T-helper 2 cell treated with Interferon-gamma antibody and Interleukin-4, amounts not matched to agents 5 μg/mL and 100 μg/mL, for 36 hours (primary cell): ENCODE data around the gene KCNK1.
"Not testable (repeated sequence)": the region's sequence is repeated elsewhere in the genome, so short reads cannot be mapped to it uniquely, and the experiment has no call there.

Experiments
- DNase-seq: peaks from one replicate; pipeline ENCODE4 v3.0.0; 2021; ENCODE audit warnings: low spot score
- H3K27ac Mint-ChIP-seq: one replicate; pipeline ENCODE4 v1.8.0; 2021; ENCODE audit warnings: mild to moderate bottlenecking, mixed read lengths
- H3K27me3 Mint-ChIP-seq: one replicate; pipeline ENCODE4 v1.8.0; 2021; ENCODE audit warnings: low read depth, mixed read lengths
- H3K36me3 Mint-ChIP-seq: one replicate; pipeline ENCODE4 v1.8.0; 2021; ENCODE audit warnings: low read depth, mixed read lengths
- H3K4me1 Mint-ChIP-seq: one replicate; pipeline ENCODE4 v1.8.0; 2021; ENCODE audit warnings: low read depth, mixed read lengths
- H3K4me3 Mint-ChIP-seq: one replicate; pipeline ENCODE4 v1.8.0; 2022; ENCODE audit warnings: mild to moderate bottlenecking, moderate library complexity, mixed read lengths
- H3K9me3 Mint-ChIP-seq: one replicate; pipeline ENCODE4 v1.8.0; 2021; ENCODE audit warnings: mixed read lengths

Gene KCNK1

DNA sequence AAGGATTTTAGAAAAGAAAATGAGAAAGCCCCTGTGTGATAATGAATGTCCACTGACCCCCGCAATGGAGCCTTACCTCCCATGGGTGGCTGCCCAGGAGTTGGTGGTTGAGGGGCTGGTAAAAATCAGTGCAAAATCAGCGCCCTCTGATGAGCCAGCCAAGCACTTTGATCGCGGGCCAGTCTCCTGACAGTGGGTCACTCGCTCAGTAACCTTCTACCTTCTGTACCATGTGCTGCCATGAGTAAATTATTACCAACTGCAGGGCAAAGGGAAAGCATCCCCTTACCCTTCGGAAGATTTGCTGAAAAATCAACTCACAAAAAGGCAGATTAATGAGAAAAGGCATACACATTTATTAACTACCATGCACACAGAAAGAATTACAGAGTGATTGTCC is 58.8 kb downstream of the KCNK1 start:
- no peak overlapping the region for H3K4me3 Mint-ChIP-seq
- H3K36me3 Mint-ChIP-seq, result peaks cover 10% of the 10 kb centered on the region
- peaks cover 3% of the 10 kb centered on the region for H3K4me1 Mint-ChIP-seq
- H3K27me3 Mint-ChIP-seq, result no peaks in the 10 kb centered on the region
- no peak for DNase-seq
- no peaks in the 10 kb centered on the region for H3K9me3 Mint-ChIP-seq
- no peak overlapping the region for H3K27ac Mint-ChIP-seq

- Mint-ChIP-seq H3K4me3 (no peak overlapping the region), H3K27ac (no peak overlapping the region), H3K9me3 (no peaks in the 10 kb centered on the region), H3K27me3 (no peaks in the 10 kb centered on the region), H3K4me1 (peaks cover 1% of the 10 kb centered on the region), H3K36me3 (peaks cover 8% of the 10 kb centered on the region)
- no peak for DNase-seq
Observed at GRCh38 chr1:233673261-233673946, 59.5 kb downstream of the KCNK1 start.

DNA sequence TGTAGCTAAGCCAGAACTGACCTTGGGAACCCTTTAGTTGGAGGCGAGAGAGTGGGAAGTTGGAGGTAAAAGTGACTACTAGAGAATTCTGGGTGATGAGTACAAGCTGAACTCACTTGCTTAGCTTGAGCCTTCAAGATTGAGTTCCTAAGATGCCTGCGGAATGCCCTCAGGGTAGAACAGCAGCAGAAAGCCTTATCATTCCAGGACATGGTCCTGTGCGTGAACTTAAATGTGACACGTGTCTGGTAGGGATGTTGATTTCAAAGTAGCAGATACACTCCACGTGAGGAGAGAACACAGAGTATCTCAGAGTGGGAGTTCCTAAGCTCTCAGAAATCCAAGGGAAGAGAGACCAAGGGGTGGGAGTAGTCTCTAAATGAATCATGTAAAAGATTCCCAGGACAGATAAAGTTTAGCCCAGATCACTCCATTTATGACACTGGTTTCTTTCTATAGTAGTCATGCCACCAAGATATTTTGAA is 60.1 kb downstream of the KCNK1 start:
- peaks cover 6% of the 10 kb centered on the region for H3K36me3 Mint-ChIP-seq
- H3K27ac Mint-ChIP-seq, result no peak overlapping the region
- H3K27me3 Mint-ChIP-seq, result no peaks in the 10 kb centered on the region
- no peaks in the 10 kb centered on the region for H3K9me3 Mint-ChIP-seq
- DNase-seq, result no peak
- H3K4me1 Mint-ChIP-seq, result peaks cover 1% of the 10 kb centered on the region
- H3K4me3 Mint-ChIP-seq, result no peak overlapping the region

DNA sequence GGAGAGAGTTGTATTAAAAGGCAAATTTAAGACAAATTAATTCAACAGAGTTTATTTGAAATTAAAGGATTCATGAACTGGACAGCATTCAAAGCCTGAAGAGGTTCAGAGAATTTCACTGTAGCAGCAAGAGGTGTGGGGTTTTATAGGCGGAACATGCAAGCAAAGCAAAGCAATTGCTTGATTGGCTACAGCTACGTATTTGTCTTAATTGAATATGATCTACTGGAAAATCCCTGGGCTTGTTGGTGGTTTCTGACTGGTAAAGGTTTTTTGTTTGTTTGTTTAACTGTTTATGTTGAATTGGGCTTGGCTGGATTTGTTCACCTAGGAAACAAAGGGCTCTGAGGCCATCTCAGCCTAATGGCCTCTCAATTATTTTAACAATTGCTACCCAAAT is 61.5 kb downstream of the KCNK1 start:
- DNase-seq, result no peak
- no peaks in the 10 kb centered on the region for H3K9me3 Mint-ChIP-seq
- H3K27me3 Mint-ChIP-seq, result no peaks in the 10 kb centered on the region
- H3K4me1 Mint-ChIP-seq, result peaks cover 1% of the 10 kb centered on the region
- H3K27ac Mint-ChIP-seq, result no peak overlapping the region
- no peak overlapping the region for H3K4me3 Mint-ChIP-seq
- peaks cover 5% of the 10 kb centered on the region for H3K36me3 Mint-ChIP-seq

DNA sequence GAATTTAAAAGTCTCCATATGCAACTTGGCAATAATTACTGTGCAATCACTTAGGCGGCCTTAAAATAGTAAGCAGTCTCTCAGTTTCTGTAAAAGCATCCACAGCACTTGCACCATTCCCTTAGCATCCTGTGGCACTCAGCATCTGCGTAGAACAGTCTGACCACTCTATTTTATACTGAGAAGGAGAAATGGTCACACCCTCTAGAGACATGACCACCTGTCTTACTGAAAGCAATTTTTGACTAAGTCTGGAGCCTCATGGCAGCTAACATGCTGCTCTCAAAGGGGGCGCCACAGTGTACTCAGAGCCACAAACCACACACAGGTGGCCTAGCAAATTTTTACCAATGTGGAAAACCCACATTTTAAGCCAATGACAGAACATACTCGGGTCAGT is 62.0 kb downstream of the KCNK1 start:
- H3K4me3 Mint-ChIP-seq, result no peak overlapping the region
- DNase-seq, result no peak
- peaks cover 1% of the 10 kb centered on the region for H3K4me1 Mint-ChIP-seq
- H3K27ac Mint-ChIP-seq, result no peak overlapping the region
- H3K36me3 Mint-ChIP-seq, result peaks cover 5% of the 10 kb centered on the region
- no peaks in the 10 kb centered on the region for H3K9me3 Mint-ChIP-seq
- H3K27me3 Mint-ChIP-seq, result no peaks in the 10 kb centered on the region

- DNase-seq, result no peak
- no peaks in the 10 kb centered on the region for H3K36me3 Mint-ChIP-seq
- no peak overlapping the region for H3K4me3 Mint-ChIP-seq
- no peak overlapping the region for H3K27ac Mint-ChIP-seq
- H3K4me1 Mint-ChIP-seq, result peaks cover 1% of the 10 kb centered on the region
- H3K9me3 Mint-ChIP-seq, result no peaks in the 10 kb centered on the region
- H3K27me3 Mint-ChIP-seq, result no peaks in the 10 kb centered on the region
Observed at GRCh38 chr1:233677690-233678354, 63.9 kb downstream of the KCNK1 start.

GRCh38 chr1:233679030-233679429 is 65.1 kb downstream of the KCNK1 start:
- Mint-ChIP-seq H3K4me1 (no peaks in the 10 kb centered on the region), H3K9me3 (no peaks in the 10 kb centered on the region), H3K36me3 (no peaks in the 10 kb centered on the region), H3K27me3 (no peaks in the 10 kb centered on the region), H3K27ac (no peak overlapping the region), H3K4me3 (no peak overlapping the region)
- no peak for DNase-seq

DNA sequence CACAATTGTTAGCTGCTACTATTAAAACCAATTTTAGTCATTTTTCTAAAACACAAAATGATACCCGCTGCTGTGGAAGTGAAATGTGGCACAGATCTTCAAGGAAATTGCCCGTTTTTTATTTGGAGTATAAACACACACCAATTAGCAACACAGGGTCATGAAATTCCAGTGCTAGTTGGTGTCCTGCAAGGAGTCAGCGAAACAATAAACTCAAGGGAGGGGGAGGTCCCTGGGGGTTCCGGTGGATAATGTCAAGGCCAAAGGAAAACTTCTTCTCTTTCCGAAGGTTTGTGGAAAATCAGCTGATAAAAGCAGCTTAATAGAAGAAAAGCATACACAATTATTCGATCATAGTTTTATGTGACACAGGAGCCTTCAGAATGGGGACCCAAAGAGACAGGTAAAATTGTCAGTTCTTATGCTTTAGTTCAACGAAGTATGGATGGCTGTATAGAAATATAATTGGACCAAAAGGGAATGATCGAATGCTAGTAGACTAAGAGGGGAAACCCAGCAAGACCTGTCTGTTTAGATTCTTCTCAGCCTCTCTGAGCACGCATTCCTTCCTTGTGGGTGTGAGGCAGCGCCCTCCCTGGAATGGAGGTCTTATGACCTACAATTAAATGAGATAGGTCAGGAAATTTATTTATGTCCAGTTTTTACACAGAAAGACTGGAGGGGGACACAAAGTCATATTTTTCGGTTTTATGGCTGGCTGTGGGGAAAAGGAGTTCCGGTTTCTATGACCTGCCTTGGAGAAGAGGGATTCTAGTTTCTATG is 65.9 kb downstream of the KCNK1 start:
- Mint-ChIP-seq H3K9me3 (no peaks in the 10 kb centered on the region), H3K27ac (no peak overlapping the region), H3K4me3 (no peak overlapping the region), H3K36me3 (no peaks in the 10 kb centered on the region), H3K27me3 (no peaks in the 10 kb centered on the region), H3K4me1 (no peaks in the 10 kb centered on the region)
- no peak for DNase-seq

DNA sequence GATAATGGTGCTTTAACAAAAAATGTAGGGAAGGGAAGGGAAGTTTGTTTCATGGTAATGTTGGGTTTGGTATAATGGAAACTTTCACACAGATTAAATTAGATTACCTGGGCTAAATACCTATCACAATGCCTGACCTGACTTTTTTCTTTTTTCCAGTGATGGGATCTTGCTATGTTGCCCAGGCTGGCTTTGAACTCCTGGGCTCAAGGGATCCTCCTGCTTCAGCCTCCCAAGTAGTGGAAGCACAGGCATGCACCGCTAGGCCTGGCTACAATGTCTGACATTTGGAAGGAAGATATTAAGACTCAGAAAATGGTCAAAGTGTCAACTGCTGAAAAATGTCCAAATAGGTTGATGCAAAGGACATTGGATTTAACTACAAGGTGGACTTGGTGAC is 67.4 kb downstream of the KCNK1 start:
- Mint-ChIP-seq H3K4me1 (no peaks in the 10 kb centered on the region), H3K4me3 (no peak overlapping the region), H3K27me3 (no peaks in the 10 kb centered on the region), H3K9me3 (no peaks in the 10 kb centered on the region), H3K27ac (no peak overlapping the region), H3K36me3 (no peaks in the 10 kb centered on the region)
- no peak for DNase-seq

DNA sequence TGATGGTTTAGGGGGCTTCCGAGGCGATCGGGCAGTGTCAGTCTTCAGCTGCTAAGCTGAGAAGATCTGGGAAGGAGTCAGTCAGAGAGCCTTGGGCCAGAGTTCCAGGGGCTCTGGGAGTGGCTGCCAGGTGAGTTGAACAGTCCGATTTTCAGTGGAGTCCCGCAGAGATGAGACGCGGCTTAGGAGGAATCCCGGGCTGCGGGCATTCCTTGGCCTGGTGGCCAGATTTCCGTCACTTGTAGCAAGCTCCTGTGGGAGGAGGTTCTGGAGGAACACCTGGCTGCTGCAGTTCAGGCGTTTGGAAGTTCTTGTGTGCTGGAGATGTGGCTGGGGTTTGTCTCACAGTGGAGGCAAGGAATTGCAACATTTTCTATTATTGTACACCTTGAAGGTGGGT is 72.7 kb downstream of the KCNK1 start:
- not testable (repeated sequence) for H3K36me3 Mint-ChIP-seq, DNase-seq, H3K9me3 Mint-ChIP-seq, H3K27me3 Mint-ChIP-seq, H3K4me3 Mint-ChIP-seq, H3K4me1 Mint-ChIP-seq, H3K27ac Mint-ChIP-seq

- Mint-ChIP-seq H3K4me3 (no peak overlapping the region), H3K36me3 (no peaks in the 10 kb centered on the region), H3K27ac (no peak overlapping the region), H3K4me1 (no peaks in the 10 kb centered on the region), H3K9me3 (no peaks in the 10 kb centered on the region), H3K27me3 (peaks cover 4% of the 10 kb centered on the region)
- DNase-seq, result no peak
Observed at GRCh38 chr1:233689017-233689747, 75.3 kb downstream of the KCNK1 start.

- no peak for DNase-seq
- no peaks in the 10 kb centered on the region for H3K36me3 Mint-ChIP-seq
- no peaks in the 10 kb centered on the region for H3K4me1 Mint-ChIP-seq
- H3K4me3 Mint-ChIP-seq, result no peak overlapping the region
- no peaks in the 10 kb centered on the region for H3K9me3 Mint-ChIP-seq
- H3K27ac Mint-ChIP-seq, result no peak overlapping the region
- H3K27me3 Mint-ChIP-seq, result peaks cover 4% of the 10 kb centered on the region
Observed at GRCh38 chr1:233689748-233690254, 75.9 kb downstream of the KCNK1 start.

DNA sequence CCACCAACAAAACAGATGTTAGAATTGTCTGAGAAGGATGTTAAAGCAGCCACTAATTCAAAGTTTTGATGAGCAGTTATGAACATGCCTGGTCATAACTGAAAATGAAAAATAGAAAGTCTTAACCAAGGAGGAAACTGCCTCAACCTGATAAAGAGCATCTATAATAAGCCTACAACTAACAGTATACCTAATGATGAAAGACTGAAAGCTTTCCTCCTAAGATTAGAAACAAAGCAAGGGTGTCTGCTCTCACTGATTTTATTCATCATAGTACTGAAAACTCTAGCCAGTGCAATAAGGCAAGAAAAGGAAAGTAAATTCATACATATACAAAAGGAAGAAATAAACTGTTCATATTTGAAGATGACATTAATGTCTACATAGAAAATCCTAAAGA is 82.0 kb downstream of the KCNK1 start:
- Mint-ChIP-seq H3K36me3 (no peaks in the 10 kb centered on the region), H3K4me1 (no peaks in the 10 kb centered on the region), H3K4me3 (no peak overlapping the region), H3K27me3 (no peaks in the 10 kb centered on the region), H3K9me3 (peaks cover 11% of the 10 kb centered on the region), H3K27ac (no peak overlapping the region)
- DNase-seq, result no peak
